ENCODE measurements around the gene SRCIN1. TPM values are rescaled to one million over a fixed set of nuclear protein-coding genes. Genes with fewer than 3 reads are reported as not detected.

SRCIN1 gene
- total and polyA plus RNA-seq, 3 experiments from 2014 or later: 0.04 to 0.50 TPM; not detected in 1

GRCh38 chr17:38565853-38566665 lies 39.7 kb downstream of the SRCIN1 start:
- Histone ChIP-seq H3K4me3 (ENCODE audit: low read length) (no peak overlapping the region), H3K27ac (ENCODE audit: low read depth, low read length) (no peak overlapping the region), H3K36me3 (ENCODE audit: insufficient read depth, low read length) (no peaks in the 10 kb centered on the region), H3K27me3 (ENCODE audit: insufficient read depth, low read length, poor library complexity, severe bottlenecking) (peaks cover 86% of the 10 kb centered on the region), H3K4me1 (ENCODE audit: insufficient read depth, low read length) (peaks cover 14% of the 10 kb centered on the region), H3K9me3 (ENCODE audit: low read length) (no peaks in the 10 kb centered on the region)
- ChIA-PET POLR2A (no interaction called here), CTCF (interaction anchor here (1.7 kb wide), 1 partner anchor 8 kb away, joined by 13 read pairs; no protein-coding TSS in a partner anchor)
- Mint-ChIP-seq H3K36me3 (no peaks in the 10 kb centered on the region), H3K27me3 (peaks cover 76 to 85% of the 10 kb centered on the region in 2 donors), H3K27ac (no peak overlapping the region), H3K4me1 (peaks cover 0 to 19% (median 11%) of the 10 kb centered on the region in 3 donors), H3K9me3 (peaks cover 0 to 2% (median 0%) of the 10 kb centered on the region in 5 donors), H3K4me3 (peak overlapping the region in 1 of 7 donors; percentile 23)
- DNase-seq: no peak

GRCh38 chr17:38564869-38565268 lies 40.9 kb downstream of the SRCIN1 start:
- ChIA-PET CTCF (interaction anchor here (2.0 kb wide), 1 partner anchor 19 kb away, joined by 6 read pairs; no protein-coding TSS in a partner anchor), POLR2A (no interaction called here)
- Histone ChIP-seq H3K27me3 (ENCODE audit: insufficient read depth, low read length, poor library complexity, severe bottlenecking) (peaks cover 86% of the 10 kb centered on the region), H3K4me1 (ENCODE audit: insufficient read depth, low read length) (peaks cover 24% of the 10 kb centered on the region), H3K4me3 (ENCODE audit: low read length) (no peak overlapping the region), H3K27ac (ENCODE audit: low read depth, low read length) (no peak overlapping the region), H3K9me3 (ENCODE audit: low read length) (no peaks in the 10 kb centered on the region), H3K36me3 (ENCODE audit: insufficient read depth, low read length) (no peaks in the 10 kb centered on the region)
- Mint-ChIP-seq H3K4me1 (peaks cover 7 to 27% (median 16%) of the 10 kb centered on the region in 3 donors), H3K9me3 (peaks cover 0 to 2% (median 0%) of the 10 kb centered on the region in 5 donors), H3K36me3 (no peaks in the 10 kb centered on the region), H3K4me3 (no peak overlapping the region), H3K27ac (no peak overlapping the region), H3K27me3 (peaks cover 72 to 79% of the 10 kb centered on the region in 2 donors)
- DNase-seq: no peak

- CTCF ChIA-PET: interaction anchor here (2.0 kb wide), 1 partner anchor 20 kb away, joined by 6 read pairs; no protein-coding TSS in a partner anchor
- Histone ChIP-seq H3K9me3 (ENCODE audit: low read length) (no peaks in the 10 kb centered on the region), H3K4me1 (ENCODE audit: insufficient read depth, low read length) (peaks cover 29% of the 10 kb centered on the region), H3K27ac (ENCODE audit: low read depth, low read length) (no peak overlapping the region), H3K4me3 (ENCODE audit: low read length) (no peak overlapping the region), H3K27me3 (ENCODE audit: insufficient read depth, low read length, poor library complexity, severe bottlenecking) (peaks cover 83% of the 10 kb centered on the region), H3K36me3 (ENCODE audit: insufficient read depth, low read length) (no peaks in the 10 kb centered on the region)
- POLR2A ChIA-PET: no interaction called here
- Mint-ChIP-seq H3K4me1 (peaks cover 11 to 32% (median 19%) of the 10 kb centered on the region in 3 donors), H3K27ac (no peak overlapping the region), H3K36me3 (peaks cover 0 to under 1% (median 0%) of the 10 kb centered on the region in 3 donors), H3K9me3 (peaks cover 0 to 2% (median 0%) of the 10 kb centered on the region in 5 donors), H3K4me3 (no peak overlapping the region), H3K27me3 (peaks cover 68 to 74% of the 10 kb centered on the region in 2 donors)
- DNase-seq: no peak
Measured at GRCh38 chr17:38564254-38564837, 41.4 kb downstream of the SRCIN1 start.

- Histone ChIP-seq H3K27me3 (ENCODE audit: insufficient read depth, low read length, poor library complexity, severe bottlenecking) (peaks cover 83% of the 10 kb centered on the region), H3K27ac (ENCODE audit: low read depth, low read length) (no peak overlapping the region), H3K4me3 (ENCODE audit: low read length) (peak overlapping the region; percentile 32), H3K4me1 (ENCODE audit: insufficient read depth, low read length) (peaks cover 32% of the 10 kb centered on the region), H3K9me3 (ENCODE audit: low read length) (no peaks in the 10 kb centered on the region), H3K36me3 (ENCODE audit: insufficient read depth, low read length) (no peaks in the 10 kb centered on the region)
- ChIA-PET POLR2A (interaction anchor here (0.6 kb wide), 1 partner anchor 71 kb away, joined by 3 read pairs; no protein-coding TSS in a partner anchor), CTCF (interaction anchor here (0.9 to 2.0 kb wide), 3 partner anchors 11 to 99 kb away, joined by 3 to 6 read pairs (median 4); no protein-coding TSS in a partner anchor)
- H3K36me3 Mint-ChIP-seq: peaks cover 0 to 4% (median 0%) of the 10 kb centered on the region in 3 donors
- H3K9me3 Mint-ChIP-seq: peaks cover 0 to 2% (median 0%) of the 10 kb centered on the region in 5 donors
- H3K27ac Mint-ChIP-seq: peak overlapping the region in 1 of 8 donors; percentile 72
- H3K27me3 Mint-ChIP-seq: peaks cover 67 to 68% of the 10 kb centered on the region in 2 donors
- H3K4me1 Mint-ChIP-seq: peaks cover 18 to 39% (median 26%) of the 10 kb centered on the region in 3 donors
- peak overlapping the region in 4 of 7 donors; percentile 23 to 59 (median 40) for H3K4me3 Mint-ChIP-seq
- DNase-seq: no peak
Measured at GRCh38 chr17:38563362-38564253, 42.1 kb downstream of the SRCIN1 start.

GRCh38 chr17:38562903-38563302 lies 42.8 kb downstream of the SRCIN1 start:
- H3K27ac Mint-ChIP-seq: no peak overlapping the region
- peak overlapping the region in 1 of 7 donors; percentile 24 for H3K4me3 Mint-ChIP-seq
- peaks cover 60 to 61% of the 10 kb centered on the region in 2 donors for H3K27me3 Mint-ChIP-seq
- no peaks in the 10 kb centered on the region for H3K36me3 ChIP-seq (ENCODE audit: insufficient read depth, low read length)
- no peaks in the 10 kb centered on the region for H3K9me3 ChIP-seq (ENCODE audit: low read length)
- H3K4me1 ChIP-seq (ENCODE audit: insufficient read depth, low read length): peaks cover 35% of the 10 kb centered on the region
- ChIA-PET CTCF (interaction anchor here (0.9 to 2.0 kb wide), 3 partner anchors 10 to 100 kb away, joined by 3 to 6 read pairs (median 4); no protein-coding TSS in a partner anchor), POLR2A (no interaction called here)
- H3K27ac ChIP-seq (ENCODE audit: low read depth, low read length): no peak overlapping the region
- H3K9me3 Mint-ChIP-seq: no peaks in the 10 kb centered on the region
- peaks cover 20 to 44% (median 28%) of the 10 kb centered on the region in 3 donors for H3K4me1 Mint-ChIP-seq
- peaks cover 0 to 4% (median 0%) of the 10 kb centered on the region in 3 donors for H3K36me3 Mint-ChIP-seq
- DNase-seq: no peak
- no peak overlapping the region for H3K4me3 ChIP-seq (ENCODE audit: low read length)
- H3K27me3 ChIP-seq (ENCODE audit: insufficient read depth, low read length, poor library complexity, severe bottlenecking): peaks cover 76% of the 10 kb centered on the region

- Mint-ChIP-seq H3K27ac (no peak overlapping the region), H3K36me3 (peaks cover 0 to 4% (median 0%) of the 10 kb centered on the region in 3 donors), H3K27me3 (peaks cover 52 to 55% of the 10 kb centered on the region in 2 donors), H3K4me3 (peak overlapping the region in 2 of 7 donors; percentile 22 to 46), H3K4me1 (peaks cover 24 to 48% (median 28%) of the 10 kb centered on the region in 3 donors), H3K9me3 (no peaks in the 10 kb centered on the region)
- CTCF ChIA-PET: no interaction called here
- Histone ChIP-seq H3K4me3 (ENCODE audit: low read length) (no peak overlapping the region), H3K36me3 (ENCODE audit: insufficient read depth, low read length) (no peaks in the 10 kb centered on the region), H3K27ac (ENCODE audit: low read depth, low read length) (no peak overlapping the region), H3K4me1 (ENCODE audit: insufficient read depth, low read length) (peaks cover 35% of the 10 kb centered on the region), H3K9me3 (ENCODE audit: low read length) (no peaks in the 10 kb centered on the region), H3K27me3 (ENCODE audit: insufficient read depth, low read length, poor library complexity, severe bottlenecking) (peaks cover 69% of the 10 kb centered on the region)
- no peak for DNase-seq
- POLR2A ChIA-PET: no interaction called here
Measured at GRCh38 chr17:38562215-38562569, 43.6 kb downstream of the SRCIN1 start.

GRCh38 chr17:38561416-38562214 lies 44.1 kb downstream of the SRCIN1 start:
- no peak overlapping the region for H3K4me3 Mint-ChIP-seq
- peaks cover 24 to 48% (median 28%) of the 10 kb centered on the region in 3 donors for H3K4me1 Mint-ChIP-seq
- Histone ChIP-seq H3K36me3 (ENCODE audit: insufficient read depth, low read length) (no peaks in the 10 kb centered on the region), H3K27me3 (ENCODE audit: insufficient read depth, low read length, poor library complexity, severe bottlenecking) (peaks cover 64% of the 10 kb centered on the region), H3K4me1 (ENCODE audit: insufficient read depth, low read length) (peaks cover 35% of the 10 kb centered on the region), H3K27ac (ENCODE audit: low read depth, low read length) (no peak overlapping the region), H3K4me3 (ENCODE audit: low read length) (no peak overlapping the region), H3K9me3 (ENCODE audit: low read length) (no peaks in the 10 kb centered on the region)
- H3K27me3 Mint-ChIP-seq: peaks cover 47 to 52% of the 10 kb centered on the region in 2 donors
- ChIA-PET CTCF (interaction anchor here (4.8 kb wide), 1 partner anchor 23 kb away, joined by 128 read pairs; no protein-coding TSS in a partner anchor), POLR2A (no interaction called here)
- no peaks in the 10 kb centered on the region for H3K9me3 Mint-ChIP-seq
- DNase-seq: no peak
- H3K27ac Mint-ChIP-seq: no peak overlapping the region
- H3K36me3 Mint-ChIP-seq: peaks cover 0 to 4% (median 0%) of the 10 kb centered on the region in 3 donors
